ENCODE measurements around the gene LRFN3. TPM values are rescaled to one million over a fixed set of nuclear protein-coding genes. Genes with fewer than 3 reads are reported as not detected.
A peak's percentile ranks its signal among the peaks of the same experiment; 100 is the strongest.

Gene LRFN3
- total RNA-seq, 2 experiments from 2014 or later = 2.8 to 6.0 TPM

DNA sequence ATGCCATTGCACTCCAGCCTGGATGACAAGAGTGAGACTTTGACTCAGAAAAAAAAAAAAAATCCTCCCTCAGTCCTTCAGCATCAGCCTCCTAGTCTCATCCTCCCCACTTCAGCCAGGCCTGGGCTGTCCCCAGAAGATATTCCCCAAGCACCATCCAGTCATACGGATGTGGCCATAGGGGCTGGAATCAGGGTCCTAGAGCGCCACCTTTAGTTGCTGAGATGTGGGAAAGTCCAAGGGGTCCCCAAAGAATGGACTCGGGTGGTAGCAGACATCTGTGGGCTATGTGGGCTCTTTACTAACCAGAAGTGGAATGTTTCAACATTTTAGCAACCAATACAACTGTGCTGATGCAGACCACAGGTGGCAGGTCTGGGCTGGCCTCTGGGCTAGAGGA, 25.0 kb upstream of the LRFN3 start:
- no TSS peak for BruUV-seq (replicated peaks)
- intact Hi-C loops (cut with micrococcal nuclease; ENCODE audit: unreplicated experiment) = no loop called here
- Histone ChIP-seq H3K4me1 (ENCODE audit: insufficient read depth, low read length, poor library complexity, severe bottlenecking) (peaks cover 36% of the 10 kb centered on the region), H2AFZ (ENCODE audit: low read length) (no peak overlapping the region), H4K20me1 (ENCODE audit: insufficient read depth, low read length) (no peaks in the 10 kb centered on the region), H3K27ac (ENCODE audit: low read depth, low read length, poor library complexity, severe bottlenecking) (no peak overlapping the region), H3K4me2 (ENCODE audit: low read length) (no peak overlapping the region), H3K9me3 (ENCODE audit: low read length) (no peaks in the 10 kb centered on the region), H3K36me3 (ENCODE audit: insufficient read depth, low read length) (no peaks in the 10 kb centered on the region), H3K79me2 (ENCODE audit: insufficient read depth, low read depth, low read length) (no peaks in the 10 kb centered on the region), H3K9me2 (ENCODE audit: insufficient read depth, low read length) (no peaks in the 10 kb centered on the region), H3K4me3 (ENCODE audit: low read depth, low read length, poor library complexity, severe bottlenecking) (no peak overlapping the region)
- POLR2A ChIA-PET = no interaction called here
- no peak for DNase-seq (ENCODE audit: low spot score)
- CTCF ChIA-PET (ENCODE audit: unreplicated experiment) = no interaction called here
- no peak for TF ChIP-seq EZH2phosphoT487 (IDR thresholded peaks at IDR 0.05; ENCODE audit: borderline replicate concordance, low read depth, low read length)
- TF ChIP-seq, protein P1, sequence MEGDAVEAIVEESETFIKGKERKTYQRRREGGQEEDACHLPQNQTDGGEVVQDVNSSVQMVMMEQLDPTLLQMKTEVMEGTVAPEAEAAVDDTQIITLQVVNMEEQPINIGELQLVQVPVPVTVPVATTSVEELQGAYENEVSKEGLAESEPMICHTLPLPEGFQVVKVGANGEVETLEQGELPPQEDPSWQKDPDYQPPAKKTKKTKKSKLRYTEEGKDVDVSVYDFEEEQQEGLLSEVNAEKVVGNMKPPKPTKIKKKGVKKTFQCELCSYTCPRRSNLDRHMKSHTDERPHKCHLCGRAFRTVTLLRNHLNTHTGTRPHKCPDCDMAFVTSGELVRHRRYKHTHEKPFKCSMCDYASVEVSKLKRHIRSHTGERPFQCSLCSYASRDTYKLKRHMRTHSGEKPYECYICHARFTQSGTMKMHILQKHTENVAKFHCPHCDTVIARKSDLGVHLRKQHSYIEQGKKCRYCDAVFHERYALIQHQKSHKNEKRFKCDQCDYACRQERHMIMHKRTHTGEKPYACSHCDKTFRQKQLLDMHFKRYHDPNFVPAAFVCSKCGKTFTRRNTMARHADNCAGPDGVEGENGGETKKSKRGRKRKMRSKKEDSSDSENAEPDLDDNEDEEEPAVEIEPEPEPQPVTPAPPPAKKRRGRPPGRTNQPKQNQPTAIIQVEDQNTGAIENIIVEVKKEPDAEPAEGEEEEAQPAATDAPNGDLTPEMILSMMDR (conservative IDR thresholded peaks at IDR 0.05; ENCODE audit: low read length) = peak; percentile 65

DNA sequence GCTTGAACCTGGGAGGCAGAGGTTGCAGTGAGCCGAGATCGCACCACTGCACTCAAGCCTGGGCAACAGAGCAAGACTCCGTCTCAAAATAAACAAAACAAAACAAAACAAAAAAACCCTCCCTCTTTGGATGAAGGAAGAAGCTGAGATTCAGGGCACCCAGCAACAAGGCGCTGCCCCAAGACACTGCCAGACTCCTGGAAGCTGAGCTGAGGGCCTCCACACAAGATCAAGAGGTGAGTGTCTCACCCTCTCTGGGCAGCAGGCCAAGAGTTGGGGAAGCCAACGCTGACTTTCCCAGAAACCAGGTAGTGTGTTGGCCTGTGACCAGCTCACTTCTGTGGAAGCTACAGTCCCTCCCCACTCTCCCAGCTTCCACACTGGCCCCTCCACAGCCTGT, 24.4 kb upstream of the LRFN3 start:
- no peaks in the 10 kb centered on the region for H3K36me3 ChIP-seq (ENCODE audit: insufficient read depth, low read length)
- intact Hi-C loops (cut with micrococcal nuclease; ENCODE audit: unreplicated experiment) = no loop called here
- no TSS peak for BruUV-seq (replicated peaks)
- no peak overlapping the region for H2AFZ ChIP-seq (ENCODE audit: low read length)
- no peaks in the 10 kb centered on the region for H3K9me2 ChIP-seq (ENCODE audit: insufficient read depth, low read length)
- no peak for DNase-seq (ENCODE audit: low spot score)
- no peak overlapping the region for H3K4me2 ChIP-seq (ENCODE audit: low read length)
- H3K27ac ChIP-seq (ENCODE audit: low read depth, low read length, poor library complexity, severe bottlenecking) = no peak overlapping the region
- no peaks in the 10 kb centered on the region for H4K20me1 ChIP-seq (ENCODE audit: insufficient read depth, low read length)
- H3K4me1 ChIP-seq (ENCODE audit: insufficient read depth, low read length, poor library complexity, severe bottlenecking) = peaks cover 36% of the 10 kb centered on the region
- no peak overlapping the region for H3K4me3 ChIP-seq (ENCODE audit: low read depth, low read length, poor library complexity, severe bottlenecking)
- TF ChIP-seq, protein P1 (conservative IDR thresholded peaks at IDR 0.05; ENCODE audit: low read length) = no peak
- no peak for TF ChIP-seq EZH2phosphoT487 (IDR thresholded peaks at IDR 0.05; ENCODE audit: borderline replicate concordance, low read depth, low read length)
- CTCF ChIA-PET (ENCODE audit: unreplicated experiment) = no interaction called here
- H3K79me2 ChIP-seq (ENCODE audit: insufficient read depth, low read depth, low read length) = no peaks in the 10 kb centered on the region
- no peaks in the 10 kb centered on the region for H3K9me3 ChIP-seq (ENCODE audit: low read length)
- POLR2A ChIA-PET = no interaction called here

DNA sequence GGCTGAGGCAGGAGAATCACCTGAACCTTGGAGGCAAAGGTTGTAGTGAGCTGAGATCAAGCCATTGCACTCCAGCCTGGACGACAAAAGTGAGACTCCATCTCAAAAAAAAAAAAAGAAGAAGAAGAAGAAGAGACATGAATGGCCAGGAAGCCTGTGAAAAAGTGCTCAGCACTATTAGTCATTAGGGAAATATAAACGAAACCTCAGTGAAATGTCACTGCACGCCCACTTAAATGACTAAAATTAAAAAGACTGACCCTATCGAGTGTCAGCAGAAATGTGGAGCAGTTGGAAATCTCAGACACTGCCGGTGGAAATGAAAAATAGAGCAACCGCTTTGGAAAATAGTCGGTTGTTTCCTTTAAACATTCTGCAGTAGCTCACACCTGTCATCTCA, 22.6 kb upstream of the LRFN3 start:
- no peaks in the 10 kb centered on the region for H3K79me2 ChIP-seq (ENCODE audit: insufficient read depth, low read depth, low read length)
- DNase-seq (ENCODE audit: low spot score) = peak; percentile 15
- no peak overlapping the region for H3K4me3 ChIP-seq (ENCODE audit: low read depth, low read length, poor library complexity, severe bottlenecking)
- TF ChIP-seq, protein P1 (conservative IDR thresholded peaks at IDR 0.05; ENCODE audit: low read length) = no peak
- TF ChIP-seq EZH2phosphoT487 (IDR thresholded peaks at IDR 0.05; ENCODE audit: borderline replicate concordance, low read depth, low read length) = no peak
- ChIA-PET POLR2A (interaction anchor here (0.7 to 0.9 kb wide), 2 partner anchors 10 to 382 kb away, joined by 3 to 4 read pairs; no protein-coding TSS in a partner anchor), CTCF (ENCODE audit: unreplicated experiment) (no interaction called here)
- H4K20me1 ChIP-seq (ENCODE audit: insufficient read depth, low read length) = no peaks in the 10 kb centered on the region
- peaks cover 29% of the 10 kb centered on the region for H3K4me1 ChIP-seq (ENCODE audit: insufficient read depth, low read length, poor library complexity, severe bottlenecking)
- H3K36me3 ChIP-seq (ENCODE audit: insufficient read depth, low read length) = no peaks in the 10 kb centered on the region
- no peaks in the 10 kb centered on the region for H3K9me2 ChIP-seq (ENCODE audit: insufficient read depth, low read length)
- intact Hi-C loops (cut with micrococcal nuclease; ENCODE audit: unreplicated experiment) = no loop called here
- no peak overlapping the region for H3K27ac ChIP-seq (ENCODE audit: low read depth, low read length, poor library complexity, severe bottlenecking)
- H3K4me2 ChIP-seq (ENCODE audit: low read length) = 0 out of 2 replicates have a peak overlapping the region, but pooled peaks have one; percentile 22
- no peaks in the 10 kb centered on the region for H3K9me3 ChIP-seq (ENCODE audit: low read length)
- peak overlapping the region; percentile 48; the same call in 1 of the 2 replicates for H2AFZ ChIP-seq (ENCODE audit: low read length)
- BruUV-seq (replicated peaks) = no TSS peak

Measured in OCI-LY7 (cell line).